Activated CD4-positive, CD25-positive, alpha-beta regulatory T cell treated with anti-CD3 and anti-CD28 coated beads, Interleukin-2, amount 50 U/mL, for 72 hours (primary cell): ENCODE results near the gene DOCK4.

Experiments
- DNase-seq: peaks from one replicate; pipeline ENCODE4 v3.0.0; 2021

Gene DOCK4

DNA sequence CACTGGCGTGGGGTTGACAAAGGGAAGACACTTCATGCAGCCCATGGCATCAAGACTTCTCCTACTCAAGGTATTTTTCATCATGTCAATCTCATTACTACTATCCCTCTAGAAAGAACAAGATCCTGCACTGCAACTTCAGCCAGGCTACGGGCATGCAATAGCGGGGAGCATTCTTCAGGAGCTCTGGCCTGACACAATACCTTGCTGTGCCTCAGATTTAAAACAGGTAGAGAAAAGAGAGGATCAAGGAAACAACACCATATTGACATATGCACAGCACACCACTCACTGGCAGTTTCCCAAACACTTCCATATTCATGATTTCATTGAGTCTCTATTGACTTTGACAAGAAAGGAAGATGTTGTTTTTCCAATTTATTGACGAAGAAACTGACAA is 51.5 kb downstream of the DOCK4 start:
- no peak for DNase-seq

DNA sequence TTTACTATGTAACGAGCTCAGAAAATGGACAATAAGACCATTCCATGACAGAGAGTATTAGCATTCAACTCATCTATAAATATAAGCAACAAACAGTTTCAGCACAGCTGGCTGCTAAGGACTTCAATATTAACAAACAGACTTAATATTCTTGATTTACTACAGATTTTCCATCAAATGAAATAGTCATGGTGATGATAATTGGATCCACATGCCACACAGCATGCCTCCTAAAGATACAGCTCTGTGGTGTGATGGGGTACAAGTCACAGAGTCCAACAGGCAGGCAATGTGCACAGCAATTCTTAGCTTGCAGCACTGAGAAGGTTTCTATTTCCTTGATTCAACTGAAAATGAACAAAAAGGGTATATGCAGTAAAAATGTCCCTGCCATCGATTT is 54.0 kb downstream of the DOCK4 start:
- no peak for DNase-seq

DNA sequence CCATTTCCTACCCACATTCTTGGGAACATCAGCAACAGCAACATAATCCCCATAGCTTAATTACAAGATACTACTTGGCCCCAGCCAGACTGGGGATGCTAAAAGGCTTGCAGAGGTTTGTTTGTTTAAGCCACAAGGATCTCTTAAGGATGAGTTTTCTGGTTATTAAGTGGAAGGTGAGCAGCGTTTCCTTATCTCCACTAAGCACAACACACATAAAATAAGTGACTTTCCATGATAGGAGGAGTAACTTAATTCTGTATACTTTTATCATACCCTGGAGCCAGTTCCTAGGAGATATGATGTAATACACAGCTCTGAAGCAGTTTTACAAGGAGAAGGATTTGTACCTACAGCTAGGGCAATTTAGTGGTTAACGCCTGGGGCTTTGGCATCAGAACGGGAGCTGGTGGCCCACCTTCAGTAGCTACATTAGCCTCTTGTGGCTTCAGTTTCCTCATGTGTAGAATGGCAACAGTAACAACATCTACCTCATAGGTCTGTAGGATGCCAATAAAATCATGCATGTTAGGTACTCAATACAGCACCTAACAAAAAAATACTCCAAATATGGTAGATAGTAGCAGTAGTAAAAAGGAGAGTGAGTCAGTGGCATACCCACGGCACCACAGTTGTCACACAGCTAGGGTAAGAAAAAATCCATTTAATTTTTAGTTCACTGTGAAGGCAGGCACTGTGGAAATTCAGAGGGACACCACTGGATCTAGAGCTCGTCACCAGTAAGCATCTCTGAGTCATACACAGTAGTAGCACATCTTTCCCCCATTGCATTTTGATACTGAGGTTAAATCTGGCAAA is 55.2 kb downstream of the DOCK4 start:
- DNase-seq = no peak

DNA sequence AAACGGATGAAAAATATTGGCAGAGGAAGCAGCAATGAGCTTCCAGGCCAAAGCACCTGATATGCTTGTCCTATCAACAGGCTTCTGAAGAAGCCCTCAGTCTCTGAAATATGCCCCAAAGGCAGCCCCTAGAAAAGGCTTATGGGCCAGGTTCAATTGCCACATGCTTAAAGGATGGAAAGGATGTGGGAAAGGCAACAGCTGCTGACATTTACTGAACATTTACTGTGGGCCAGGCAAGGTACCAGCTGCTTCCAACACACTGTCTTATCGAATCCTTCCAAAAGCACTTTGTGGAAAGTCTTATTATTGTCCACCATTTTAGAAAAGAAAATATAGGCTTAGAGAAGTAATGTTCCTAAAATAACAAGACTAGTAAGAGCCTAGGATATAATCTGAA is 56.5 kb downstream of the DOCK4 start:
- no peak for DNase-seq

DNA sequence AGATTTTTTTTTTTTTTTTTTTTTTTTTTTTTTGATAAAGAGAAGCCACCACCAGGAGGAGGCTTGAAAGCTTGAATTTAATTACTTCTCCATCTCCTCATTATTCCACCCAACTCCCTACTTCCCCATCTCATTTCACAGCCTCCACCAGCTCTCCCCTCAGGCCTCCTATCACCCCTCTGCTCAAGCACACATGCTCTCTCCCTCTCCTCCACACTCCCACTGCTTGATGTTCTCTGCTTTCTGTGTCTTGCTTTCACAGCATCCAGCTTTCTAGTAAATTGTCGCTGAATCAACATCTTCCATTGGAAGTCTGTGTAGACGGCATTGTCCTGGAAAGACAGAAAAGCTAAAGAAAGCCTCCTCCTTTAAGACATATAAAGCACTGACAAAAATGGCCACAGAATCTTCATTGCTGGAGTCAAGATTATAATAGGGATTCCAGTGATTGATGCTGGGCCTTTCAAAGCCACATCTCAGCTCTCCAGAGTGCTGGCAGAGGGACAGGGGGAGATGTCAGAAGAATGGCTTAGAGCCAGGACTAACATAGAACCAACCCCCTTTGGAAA is 58.3 kb downstream of the DOCK4 start:
- DNase-seq = no peak

DNA sequence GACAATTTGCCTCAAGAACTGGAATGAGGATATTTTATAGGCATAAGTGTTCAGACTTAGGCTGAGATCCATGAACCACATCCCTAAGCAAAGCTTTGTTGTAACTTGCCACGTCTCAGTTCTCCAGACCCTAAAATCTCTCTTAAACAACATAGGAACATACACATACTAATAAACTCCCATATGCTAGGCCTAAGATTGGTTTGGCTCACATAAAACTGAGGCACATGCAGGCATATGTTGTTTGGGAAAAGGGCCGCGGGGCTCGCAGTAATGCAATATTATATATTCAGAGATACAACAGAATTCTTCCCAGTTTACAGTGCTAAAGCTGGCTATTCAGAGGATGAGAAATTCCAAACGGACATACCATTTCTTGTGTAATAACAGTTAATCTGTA is 61.0 kb downstream of the DOCK4 start:
- no peak for DNase-seq

DNA sequence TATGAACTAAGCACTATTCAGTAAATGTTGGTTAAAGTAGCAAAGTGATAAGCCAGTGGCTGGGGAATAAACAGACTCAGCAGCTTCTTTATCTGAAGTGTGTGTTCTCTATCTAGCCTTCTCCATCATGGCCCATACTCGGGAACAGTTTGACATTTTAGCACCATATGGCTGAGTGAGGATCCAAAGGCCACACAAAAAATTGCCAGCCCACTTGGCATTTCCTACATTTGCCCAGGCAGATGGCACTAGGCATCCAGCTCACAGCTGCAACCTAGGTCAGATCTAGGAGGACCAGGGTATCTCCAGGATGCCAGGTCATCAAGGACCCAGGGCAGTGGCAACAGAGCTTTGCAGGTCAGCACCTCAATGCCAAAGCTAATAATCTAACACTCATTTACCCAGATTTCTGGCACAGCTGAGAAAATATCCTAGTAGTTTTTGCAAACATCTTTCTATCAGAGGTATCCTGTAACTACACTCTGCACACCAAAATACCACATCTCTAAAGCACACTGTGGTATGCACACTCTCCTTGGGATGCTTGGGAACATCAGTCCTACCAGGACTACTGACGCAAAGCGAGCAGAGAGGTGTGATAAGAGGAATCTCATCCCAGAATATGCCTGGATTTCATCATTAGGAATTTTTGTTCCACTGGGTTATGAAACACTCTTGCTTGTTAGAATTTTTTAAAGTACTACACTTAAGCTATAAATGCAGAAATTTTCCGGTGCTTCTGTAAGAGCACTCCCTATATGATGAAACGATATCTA is 61.7 kb downstream of the DOCK4 start:
- DNase-seq = no peak

DNA sequence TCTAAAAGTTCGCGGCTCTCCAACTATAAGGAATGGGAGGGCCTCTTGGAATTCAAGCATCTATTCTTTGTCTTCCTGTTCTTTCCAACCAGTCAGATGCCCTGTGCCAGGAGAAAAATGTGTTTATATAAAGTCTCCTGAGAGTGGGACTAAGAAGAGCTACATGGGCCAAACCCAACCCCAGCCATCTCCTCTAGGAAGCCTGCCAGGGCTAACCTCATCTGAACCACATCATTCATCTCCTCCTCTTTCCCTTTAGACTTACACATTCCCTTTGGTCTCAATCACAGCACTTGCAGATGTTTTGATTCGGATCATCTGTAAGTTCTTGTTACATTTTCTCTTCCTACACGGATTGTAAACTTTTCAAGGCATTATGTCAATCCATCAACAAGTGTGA is 62.6 kb downstream of the DOCK4 start:
- DNase-seq = no peak

DNA sequence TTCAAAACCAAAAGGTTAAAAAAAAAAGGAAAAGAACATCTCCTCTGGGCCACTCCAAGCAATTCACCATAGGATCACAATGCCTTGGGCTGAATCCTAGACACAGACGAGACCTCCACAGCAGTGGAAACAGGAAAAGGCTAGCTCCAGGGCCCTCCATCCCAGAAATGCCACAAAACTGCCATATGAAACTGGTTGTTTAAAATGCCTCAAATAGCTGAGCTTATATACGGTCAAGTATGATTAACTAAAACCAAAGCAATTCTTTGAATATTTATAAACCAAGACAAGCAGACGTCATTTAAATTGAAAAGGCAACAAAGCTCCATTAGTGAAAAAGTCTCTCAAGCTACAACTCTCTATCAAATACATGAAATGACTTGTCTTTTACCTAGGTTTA is 63.1 kb downstream of the DOCK4 start:
- no peak for DNase-seq

DNA sequence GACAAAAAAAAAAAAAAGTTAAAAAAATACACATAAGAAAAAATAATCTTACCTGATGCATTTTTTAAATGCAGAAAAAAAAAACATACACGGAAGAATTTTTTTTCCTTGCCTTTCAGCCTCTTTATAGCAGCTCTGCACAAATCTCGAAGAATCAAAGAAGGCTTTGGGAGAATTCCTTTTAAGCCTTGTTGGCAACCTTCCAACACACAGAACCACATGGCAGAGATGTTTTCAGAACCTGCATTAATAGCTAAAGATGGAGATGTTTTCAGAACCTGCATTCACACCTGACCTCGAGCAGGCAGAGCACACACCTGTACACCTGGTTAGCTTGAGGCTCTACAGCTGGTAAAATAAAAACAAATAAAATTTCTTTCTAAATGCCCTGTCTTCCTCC is 65.6 kb downstream of the DOCK4 start:
- no peak for DNase-seq

DNA sequence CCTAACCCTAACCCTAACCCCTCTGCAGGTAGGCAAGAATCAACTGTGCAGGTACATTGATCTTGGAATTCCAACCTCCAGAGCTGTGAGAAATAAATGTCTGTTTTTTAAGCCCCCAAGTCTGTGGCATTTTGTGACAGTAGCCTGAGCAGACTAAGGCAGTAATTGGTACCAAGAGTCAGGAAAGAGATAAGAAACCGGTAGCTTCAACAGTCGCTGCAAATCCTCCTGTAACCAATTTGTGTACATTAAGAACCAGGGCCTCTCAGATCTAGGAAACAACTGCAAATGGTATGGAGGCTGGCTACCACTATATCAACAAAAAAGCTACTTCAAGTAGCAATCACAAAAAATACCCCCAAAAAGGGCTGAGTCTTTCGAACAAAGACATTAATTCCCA is 67.3 kb downstream of the DOCK4 start:
- DNase-seq = no peak

DNA sequence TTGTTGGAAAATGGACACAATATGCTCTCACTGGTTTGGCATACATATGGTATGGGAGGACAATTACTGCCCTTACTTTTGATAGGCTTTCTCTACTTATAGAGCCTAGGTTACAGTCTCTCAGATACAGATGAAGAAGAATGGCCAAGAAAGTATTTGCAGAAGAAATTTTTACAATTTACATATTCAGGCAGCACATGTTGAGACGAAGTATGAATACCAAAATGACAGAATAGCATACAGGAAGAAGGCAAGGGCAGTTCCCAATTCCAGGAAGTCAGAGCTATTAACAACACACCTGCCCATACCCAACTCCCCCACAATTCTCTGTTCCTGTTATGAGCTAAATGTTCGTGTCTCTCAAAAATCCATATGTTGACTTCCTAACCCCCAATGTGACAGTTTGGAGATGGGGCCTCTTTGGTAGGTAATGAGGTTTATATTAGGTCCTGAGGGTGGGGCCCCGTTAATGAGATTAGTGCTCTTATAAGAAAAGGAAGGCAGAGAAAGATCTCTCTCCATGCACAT is 67.8 kb downstream of the DOCK4 start:
- no peak for DNase-seq

DNA sequence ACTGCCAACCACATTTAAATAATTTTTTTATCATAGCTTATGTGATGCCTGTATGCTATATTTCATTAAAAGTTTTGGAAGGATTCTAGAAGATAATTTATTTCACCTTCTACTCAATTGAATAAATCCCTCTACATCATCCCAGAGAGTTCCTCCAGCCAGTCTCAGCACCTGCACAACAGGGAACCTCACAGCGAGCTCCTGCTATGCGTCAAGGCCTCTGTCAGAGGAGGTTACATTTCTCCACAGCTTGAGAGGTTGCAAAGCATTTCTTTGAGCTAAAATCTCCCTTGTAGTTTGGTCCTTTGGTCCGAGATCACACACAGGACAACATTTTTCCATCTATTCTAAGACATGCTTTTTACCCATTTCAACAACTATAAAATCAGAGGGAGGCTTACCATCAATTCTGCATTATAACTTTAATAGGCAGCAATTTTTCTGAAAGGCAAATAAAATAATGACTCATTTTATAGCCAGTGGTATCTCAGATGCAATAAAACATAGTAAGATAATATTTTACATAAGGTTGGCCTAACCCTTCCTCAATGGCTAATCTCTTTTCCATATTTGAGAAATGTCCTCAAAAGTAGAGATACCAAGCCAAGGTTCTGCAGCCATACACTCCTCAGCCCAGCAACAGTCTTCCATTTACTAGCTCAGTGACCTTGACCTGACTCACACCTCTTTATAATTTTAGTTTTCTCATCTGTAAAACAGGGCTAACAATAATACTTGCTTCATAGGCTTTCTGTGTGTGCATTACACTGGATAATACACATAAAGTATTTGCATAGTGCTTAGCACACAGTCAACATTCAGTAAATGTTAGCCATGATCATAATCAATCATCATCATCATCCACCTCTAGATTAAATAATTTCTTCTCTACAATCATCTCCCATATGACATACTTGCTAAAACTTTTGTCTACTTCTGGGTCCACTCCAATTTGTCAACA is 68.8 kb downstream of the DOCK4 start:
- no peak for DNase-seq

DNA sequence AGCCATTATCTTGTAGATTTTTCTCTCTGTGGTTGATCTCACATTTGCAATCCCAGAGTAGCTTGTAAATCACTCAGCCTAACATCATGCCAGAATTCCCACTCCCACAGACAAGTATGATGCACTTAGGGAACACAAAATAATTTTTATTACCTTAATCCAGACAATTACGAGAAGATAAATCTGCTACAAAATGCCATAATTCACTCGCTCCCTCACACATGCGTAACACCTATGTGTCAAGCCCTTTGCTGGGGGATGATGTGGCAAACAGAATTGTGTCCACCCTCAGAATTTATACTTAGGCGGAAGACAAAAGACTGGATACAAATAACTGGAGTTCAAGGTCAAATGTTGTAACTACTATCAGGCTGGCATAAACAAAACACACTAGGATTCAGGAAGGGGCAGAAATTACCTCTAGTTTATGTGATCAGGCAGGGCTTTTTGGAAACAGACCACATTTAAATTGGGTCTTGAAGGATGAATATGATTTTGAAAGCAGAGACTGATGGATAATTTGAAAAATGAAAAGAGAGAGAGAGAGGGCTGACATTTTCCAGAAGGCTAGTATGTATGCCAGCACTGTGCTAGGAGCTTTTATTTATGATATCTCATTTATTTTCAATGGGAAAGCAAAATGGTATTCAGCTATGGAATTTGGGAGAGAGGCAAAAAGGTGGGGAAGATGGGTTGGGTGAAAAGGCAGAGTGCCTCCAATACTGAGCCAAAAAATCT is 69.8 kb downstream of the DOCK4 start:
- DNase-seq = no peak

DNA sequence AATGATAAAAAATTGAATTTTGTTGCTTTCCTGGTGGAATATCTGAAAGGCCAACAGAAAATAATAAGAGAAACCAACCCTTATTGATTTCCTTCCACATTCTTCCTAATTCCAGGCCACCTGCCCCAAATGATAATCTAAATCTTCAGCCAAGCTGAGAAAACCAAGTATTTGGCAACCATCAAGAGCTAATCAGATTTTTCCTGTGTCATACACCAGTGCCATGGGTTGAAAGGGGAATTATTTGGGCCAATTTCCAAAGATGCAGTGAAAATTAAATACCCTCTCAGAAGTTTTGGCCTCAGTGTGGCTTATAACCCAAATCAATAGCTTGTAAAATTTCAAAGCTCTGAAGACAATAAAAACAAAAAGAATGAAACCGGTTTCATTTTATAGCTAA is 70.4 kb downstream of the DOCK4 start:
- DNase-seq = no peak

DNA sequence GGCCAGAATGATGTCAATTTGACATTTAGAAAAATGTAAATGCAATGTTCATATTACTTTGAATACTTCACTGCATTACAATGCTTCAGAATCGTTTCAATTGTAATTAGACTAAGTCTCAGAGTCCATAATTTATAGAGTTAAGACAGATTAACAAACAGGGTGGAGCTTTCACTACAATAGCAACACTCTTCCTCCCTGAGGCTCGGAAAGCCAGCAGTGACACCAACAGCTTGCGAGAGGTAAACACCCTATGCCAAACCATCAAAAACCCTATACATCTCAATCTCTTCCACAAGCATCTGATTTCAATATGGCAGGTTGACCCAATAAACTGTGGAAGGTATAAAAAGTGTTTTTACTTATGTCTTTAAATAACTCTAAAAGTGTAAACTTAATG is 72.2 kb downstream of the DOCK4 start:
- no peak for DNase-seq

DNA sequence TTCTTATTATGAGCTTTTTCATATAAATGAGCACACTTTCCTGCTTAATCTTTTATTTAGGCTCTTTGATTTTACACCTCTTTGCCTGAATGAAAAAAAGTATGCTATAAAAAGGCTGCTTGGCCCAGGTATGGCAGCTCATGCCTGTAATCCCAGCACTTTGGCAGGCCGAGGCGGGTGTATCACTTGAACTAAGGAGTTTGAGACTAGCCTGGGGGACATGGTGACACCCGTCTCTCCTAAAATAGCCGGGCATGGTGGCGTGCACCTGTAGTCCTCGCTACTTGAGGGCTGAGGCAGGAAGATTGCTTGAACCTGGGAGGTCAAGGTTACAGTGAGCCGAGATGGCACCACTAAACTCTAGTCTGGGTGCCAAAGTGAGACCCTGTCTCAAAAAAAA is 72.9 kb downstream of the DOCK4 start:
- DNase-seq = no peak

DNA sequence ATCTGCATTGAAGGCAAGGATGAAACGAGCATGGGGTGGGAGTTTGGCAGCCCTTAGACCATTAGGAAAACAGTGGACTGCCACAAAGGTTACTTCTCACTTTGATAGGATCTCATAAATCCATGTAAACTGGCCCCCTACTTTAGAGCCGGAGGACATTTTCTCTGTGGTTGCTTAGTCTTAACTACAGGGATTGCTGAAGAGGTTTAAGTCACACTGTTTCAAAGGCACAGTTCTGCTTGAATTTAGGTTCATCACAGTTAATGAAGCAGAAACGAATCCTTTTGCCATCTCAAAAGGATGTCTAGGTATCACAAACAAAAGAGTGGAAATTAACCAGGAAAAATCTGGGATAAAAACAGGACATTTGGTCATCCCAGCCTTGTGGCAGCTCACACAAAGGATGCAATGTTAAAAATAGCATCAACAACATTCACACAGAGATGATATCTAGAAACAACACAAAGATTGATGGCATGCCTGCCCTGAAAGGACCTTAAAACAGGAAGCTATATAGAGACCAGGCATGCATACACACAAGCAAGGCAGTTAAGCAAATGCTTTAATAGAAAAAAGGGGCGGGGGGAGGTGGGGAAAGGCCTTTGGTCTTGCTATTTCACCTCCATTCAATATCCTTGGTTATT is 74.0 kb downstream of the DOCK4 start:
- DNase-seq = no peak

DNA sequence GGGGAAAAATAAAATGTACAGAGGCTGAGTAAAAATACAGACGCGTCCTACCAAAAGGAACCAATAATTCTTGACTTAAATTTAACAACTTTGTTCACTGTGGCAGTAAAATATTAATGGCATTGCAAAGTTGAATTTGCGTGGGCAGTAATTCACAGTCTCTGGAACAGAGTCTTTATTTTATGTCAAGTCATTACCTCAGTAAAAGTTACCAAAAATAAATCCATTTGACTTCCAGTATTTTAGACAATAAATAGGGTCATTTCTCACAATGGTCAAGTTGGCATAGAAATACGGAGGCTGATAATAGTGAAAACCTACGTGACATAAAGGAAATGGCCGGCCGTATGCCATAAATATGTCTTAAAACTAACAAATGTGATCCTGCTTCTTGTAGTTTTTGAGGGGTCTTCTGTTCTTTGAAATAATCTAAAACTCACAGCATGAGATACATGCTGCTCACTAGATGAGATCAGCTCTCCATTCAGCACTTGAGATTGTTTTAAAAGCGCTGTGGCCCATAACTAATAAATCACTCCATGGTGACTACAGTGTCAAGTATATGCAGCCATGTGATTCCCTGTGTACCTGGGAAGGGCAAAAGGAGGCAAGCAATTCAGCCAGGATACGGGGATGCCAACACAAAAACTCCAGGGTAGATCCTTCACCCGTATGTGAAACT is 75.3 kb downstream of the DOCK4 start:
- no peak for DNase-seq

DNA sequence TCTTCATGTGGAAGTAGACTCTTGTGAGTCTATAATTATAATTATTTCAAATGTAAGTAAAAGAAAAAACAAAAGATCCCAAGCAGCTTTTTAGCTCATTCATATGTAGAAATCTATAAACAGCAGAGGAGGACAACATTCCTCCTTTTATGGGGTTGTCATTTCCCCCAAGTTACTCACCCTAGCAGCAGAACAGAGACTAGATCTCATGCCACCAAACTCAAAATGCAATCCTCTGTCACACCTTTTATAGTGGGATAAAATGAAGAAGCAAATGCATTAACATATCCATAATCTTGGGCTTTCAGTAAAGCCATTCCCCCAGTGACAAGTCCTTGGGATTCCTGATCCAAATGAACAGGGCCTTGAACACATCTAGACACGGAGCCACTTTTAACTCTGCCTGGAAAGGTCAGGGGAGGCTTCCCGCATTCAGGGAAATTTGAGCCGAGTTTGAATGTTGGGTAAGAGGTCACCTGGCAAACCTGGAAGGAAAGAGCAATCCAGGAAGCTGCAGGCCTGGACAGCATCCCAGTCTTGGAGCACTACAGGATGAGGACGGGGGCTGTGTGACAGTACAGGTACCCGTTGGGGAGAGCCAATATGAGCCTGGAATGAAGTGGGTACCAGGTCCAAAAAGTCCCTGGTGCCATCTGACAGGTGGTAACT is 76.4 kb downstream of the DOCK4 start:
- DNase-seq = no peak
